NCI-H146 treated with DMSO at 0.1 percent for 48 hours (cell line): ENCODE measurements around the gene HMGXB3.
"Not testable (repeated sequence)": the region's sequence is repeated elsewhere in the genome, so short reads cannot be mapped to it uniquely, and the experiment has no call there.

ENCODE experiments used
- DNase-seq: peaks from one replicate; lab custom pipeline; 2025; ENCODE audit not compliant: unreplicated experiment; lab: John Stamatoyannopoulos, UW

Gene HMGXB3

DNA sequence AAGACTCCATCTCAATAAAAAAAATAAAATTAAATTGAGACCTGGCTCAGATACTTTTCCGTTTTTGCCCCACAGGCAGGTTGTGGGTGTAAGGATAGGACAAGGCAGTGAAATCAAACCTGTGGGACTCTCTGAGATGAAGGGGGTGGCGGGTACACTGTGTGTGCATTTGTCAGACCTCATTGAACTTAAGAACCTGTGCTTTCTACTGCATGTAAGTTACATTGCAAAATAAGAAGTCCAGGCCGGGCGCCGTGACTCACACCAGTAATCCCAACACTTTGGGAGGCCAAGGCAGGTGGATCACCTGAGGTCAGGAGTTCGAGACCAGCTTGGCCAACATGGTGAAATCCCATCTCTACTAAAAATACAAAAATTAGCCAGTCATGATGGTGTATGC lies 84.2 kb downstream of the HMGXB3 start:
- DNase-seq, result not testable (repeated sequence)

DNA sequence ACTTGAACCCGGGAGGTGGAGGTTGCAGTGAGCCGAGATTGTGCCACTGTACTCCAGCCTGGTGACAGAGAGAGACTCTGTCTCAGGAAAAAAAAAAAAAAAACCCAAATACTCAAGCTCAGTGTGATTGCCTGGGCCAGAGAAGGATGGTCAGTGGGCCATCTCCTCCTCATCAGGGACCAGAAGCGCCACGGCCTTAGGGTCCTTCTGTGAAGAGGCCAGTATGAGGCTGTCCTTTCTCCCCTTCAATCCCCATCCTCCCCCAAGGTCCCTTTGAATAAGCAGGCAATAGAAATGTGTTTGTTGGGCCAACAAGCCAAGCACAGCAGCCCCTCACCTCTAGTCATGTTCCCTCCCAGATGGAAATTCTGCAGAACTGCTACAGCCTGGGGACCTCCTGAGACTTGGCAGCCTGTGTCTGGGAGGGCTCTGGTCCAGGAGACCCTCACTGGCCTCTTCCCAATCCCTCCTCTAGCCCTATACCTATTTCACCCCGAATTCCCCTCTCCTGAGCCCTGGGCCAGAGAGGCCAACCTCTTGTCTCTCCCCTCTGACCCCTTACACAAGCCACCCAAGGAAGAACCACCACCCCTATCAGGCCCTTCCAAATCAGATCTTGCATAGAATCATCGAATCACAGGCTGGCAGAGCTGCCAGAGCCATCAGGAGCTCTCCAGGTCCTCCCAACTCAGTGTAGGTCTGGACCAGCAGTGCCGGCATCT lies 84.8 kb downstream of the HMGXB3 start:
- no peak for DNase-seq

DNA sequence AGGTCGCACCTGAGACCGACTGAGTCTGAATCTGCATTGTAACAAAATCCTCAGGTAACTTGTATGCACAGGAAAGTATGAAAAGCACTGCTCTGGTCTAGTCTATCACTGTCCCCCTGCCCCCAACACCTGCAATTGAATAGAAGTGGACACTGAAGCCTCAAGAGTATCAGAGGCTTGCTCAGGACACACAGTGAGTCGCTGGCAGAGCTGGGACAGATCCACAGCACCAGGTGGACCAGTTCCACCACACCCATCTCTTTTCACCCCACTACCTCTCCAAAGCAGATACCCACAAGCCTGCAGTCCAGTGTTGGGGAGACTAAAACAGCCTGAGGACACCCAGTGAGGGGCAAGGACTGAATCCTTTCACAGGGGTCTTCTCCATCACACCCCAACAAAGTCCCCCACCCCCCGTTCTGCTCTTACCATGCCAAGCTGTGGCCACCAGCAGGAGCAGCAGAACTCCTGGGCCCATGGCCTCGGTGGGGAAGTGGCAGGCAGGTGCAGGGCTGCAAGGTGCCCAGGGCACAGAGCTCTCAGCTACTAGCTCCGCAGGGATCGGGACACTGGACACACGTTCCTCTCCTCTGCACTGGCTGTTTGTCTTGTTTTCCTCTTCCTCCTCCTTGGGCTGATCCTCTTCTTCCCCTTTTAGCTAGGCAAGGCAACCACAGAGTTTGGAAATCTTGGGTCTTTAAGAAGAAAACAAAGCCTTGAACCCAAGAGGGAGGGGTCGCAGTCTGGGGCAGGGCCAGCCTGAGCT lies 85.6 kb downstream of the HMGXB3 start, which contains the start of gene CSF1R:
CSF1R (minus strand) TSS at position 605 of the 766 bp plus-strand sequence; CDS start at position 478, 127 bp downstream.
- DNase-seq, result no peak

DNA sequence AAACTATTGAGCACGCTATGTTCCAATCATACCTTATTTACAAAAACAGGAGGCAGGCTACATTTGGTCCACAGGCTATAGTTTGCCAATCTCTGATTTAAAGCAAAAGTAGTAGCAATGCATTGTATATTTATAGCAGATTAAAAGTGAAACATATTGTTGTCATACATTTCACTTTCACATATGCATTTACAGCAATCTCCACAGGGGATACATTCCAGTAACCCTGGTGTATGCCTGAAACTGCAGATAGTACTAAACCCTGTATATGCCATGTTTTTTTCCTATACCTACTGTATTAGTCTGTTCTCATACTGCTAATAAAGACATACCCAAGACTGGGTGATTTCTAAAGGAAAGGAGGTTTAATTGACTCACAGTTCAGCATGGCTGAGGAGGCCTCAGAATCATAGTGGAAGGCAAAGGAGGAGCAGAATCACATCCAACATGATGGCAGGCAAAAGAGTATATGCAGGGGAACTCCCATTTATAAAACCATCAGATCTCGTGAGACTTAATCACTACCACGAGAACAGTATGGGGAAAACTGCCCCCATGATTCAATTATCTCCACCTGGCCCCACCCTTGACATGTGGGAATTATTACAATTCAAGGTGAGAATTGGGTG lies 91.7 kb downstream of the HMGXB3 start:
- no peak for DNase-seq

DNA sequence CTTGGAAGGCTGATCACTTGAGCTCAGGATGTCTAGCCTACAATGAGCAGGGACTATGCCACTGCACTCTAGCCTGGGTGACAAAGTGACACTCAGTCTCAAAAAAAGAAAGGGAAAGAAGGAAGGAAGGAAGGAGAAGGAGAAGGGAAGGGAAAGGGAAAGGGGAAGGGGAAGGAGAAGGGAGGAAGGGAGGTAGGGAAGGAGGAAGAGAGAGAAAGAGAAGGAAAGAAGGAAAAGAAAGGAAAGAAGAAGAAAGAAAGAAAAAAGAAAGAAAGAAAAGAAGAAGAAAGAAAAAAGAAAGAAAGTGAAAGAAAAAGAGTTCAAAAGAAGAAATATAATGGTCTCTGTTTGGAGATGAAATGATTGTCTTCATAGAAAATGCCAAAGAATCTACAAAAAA lies 96.6 kb downstream of the HMGXB3 start:
- DNase-seq, result no peak

- DNase-seq, result no peak
These were observed 100.5 kb downstream of the HMGXB3 start for GRCh38 chr5:150101023-150101422.
